Measurements from ENCODE around the gene KCNH8.
A peak's percentile ranks its signal among the peaks of the same experiment; 100 is the strongest.

Gene KCNH8

DNA sequence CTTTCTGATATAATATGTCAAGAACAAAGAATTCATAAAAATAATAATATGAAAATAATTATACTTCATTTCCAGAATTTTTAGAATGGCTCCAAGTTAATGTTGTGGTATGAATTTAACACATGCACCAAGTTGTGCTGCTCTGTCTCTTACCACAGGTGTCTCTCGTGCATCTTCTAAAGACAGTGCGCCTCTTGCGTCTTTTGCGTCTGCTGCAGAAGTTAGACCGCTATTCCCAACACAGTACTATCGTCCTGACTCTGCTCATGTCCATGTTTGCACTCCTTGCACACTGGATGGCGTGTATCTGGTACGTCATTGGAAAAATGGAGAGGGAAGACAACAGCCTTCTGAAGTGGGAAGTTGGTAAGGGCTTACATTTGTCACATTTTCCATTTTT is 246.6 kb downstream of the KCNH8 start:
- ATAC-seq (ENCODE audit: low read depth) (no peak), DNase-seq (ENCODE audit: low spot score) (no peak)
- no peaks in the 10 kb centered on the region for H3K4me1 ChIP-seq (ENCODE audit: insufficient read depth, poor library complexity, severe bottlenecking)
- H3K27me3 ChIP-seq (ENCODE audit: insufficient read depth, poor library complexity, severe bottlenecking) = no peaks in the 10 kb centered on the region
- no peaks in the 10 kb centered on the region for H3K9me3 ChIP-seq (ENCODE audit: severe bottlenecking)
- no peak overlapping the region for H3K27ac ChIP-seq (ENCODE audit: poor library complexity, severe bottlenecking)
- TF ChIP-seq, protein P1, sequence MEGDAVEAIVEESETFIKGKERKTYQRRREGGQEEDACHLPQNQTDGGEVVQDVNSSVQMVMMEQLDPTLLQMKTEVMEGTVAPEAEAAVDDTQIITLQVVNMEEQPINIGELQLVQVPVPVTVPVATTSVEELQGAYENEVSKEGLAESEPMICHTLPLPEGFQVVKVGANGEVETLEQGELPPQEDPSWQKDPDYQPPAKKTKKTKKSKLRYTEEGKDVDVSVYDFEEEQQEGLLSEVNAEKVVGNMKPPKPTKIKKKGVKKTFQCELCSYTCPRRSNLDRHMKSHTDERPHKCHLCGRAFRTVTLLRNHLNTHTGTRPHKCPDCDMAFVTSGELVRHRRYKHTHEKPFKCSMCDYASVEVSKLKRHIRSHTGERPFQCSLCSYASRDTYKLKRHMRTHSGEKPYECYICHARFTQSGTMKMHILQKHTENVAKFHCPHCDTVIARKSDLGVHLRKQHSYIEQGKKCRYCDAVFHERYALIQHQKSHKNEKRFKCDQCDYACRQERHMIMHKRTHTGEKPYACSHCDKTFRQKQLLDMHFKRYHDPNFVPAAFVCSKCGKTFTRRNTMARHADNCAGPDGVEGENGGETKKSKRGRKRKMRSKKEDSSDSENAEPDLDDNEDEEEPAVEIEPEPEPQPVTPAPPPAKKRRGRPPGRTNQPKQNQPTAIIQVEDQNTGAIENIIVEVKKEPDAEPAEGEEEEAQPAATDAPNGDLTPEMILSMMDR (IDR thresholded peaks at IDR 0.05; ENCODE audit: poor library complexity, severe bottlenecking) = no peak
- no peak overlapping the region for H3K4me3 ChIP-seq (ENCODE audit: severe bottlenecking)
- no peaks in the 10 kb centered on the region for H3K36me3 ChIP-seq (ENCODE audit: low read depth)

DNA sequence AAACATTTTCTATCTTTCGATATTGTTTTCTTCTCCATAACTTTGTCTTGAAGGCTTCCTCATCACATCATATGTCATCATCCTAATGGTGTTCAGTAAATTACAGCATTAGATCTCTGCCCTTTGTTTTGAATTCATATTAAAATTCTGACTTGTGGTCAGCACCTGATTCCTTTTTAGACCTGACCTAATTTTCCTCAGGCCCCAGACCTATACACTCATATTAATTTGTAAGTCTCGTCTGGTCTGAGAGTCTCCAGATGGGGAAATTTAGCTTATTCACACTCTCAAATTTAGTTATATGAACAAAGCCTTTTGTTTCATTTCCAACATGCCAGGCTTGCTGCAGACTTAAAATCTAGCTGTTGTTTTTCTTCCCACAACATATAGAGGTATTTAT is 248.4 kb downstream of the KCNH8 start:
- TF ChIP-seq, protein P1 (IDR thresholded peaks at IDR 0.05; ENCODE audit: poor library complexity, severe bottlenecking) = no peak
- no peak for DNase-seq (ENCODE audit: low spot score)
- Histone ChIP-seq H3K27ac (ENCODE audit: poor library complexity, severe bottlenecking) (no peak overlapping the region), H3K36me3 (ENCODE audit: low read depth) (no peaks in the 10 kb centered on the region), H3K4me1 (ENCODE audit: insufficient read depth, poor library complexity, severe bottlenecking) (no peaks in the 10 kb centered on the region), H3K9me3 (ENCODE audit: severe bottlenecking) (no peaks in the 10 kb centered on the region), H3K4me3 (ENCODE audit: severe bottlenecking) (no peak overlapping the region), H3K27me3 (ENCODE audit: insufficient read depth, poor library complexity, severe bottlenecking) (no peaks in the 10 kb centered on the region)
- no peak for ATAC-seq (ENCODE audit: low read depth)

DNA sequence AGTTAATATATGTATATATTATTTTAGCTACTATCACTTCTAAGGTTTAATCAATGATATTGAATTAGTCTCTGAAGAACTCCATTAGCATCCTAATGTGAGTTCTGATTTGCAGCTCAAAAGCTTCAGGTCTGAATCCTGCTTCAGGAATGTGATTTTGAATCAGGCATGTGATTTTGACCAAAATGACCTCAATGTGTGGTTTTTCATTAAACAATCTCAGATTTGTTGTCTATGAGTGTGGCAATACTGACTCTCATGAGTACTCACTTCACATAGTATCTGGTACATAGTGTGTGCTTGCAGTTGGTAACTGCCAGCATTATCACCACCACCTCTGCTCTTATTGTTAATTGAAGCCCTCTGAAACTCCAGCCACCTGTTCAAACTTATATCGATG is 251.0 kb downstream of the KCNH8 start:
- H3K27ac ChIP-seq (ENCODE audit: poor library complexity, severe bottlenecking) = no peak overlapping the region
- TF ChIP-seq, protein P1 (IDR thresholded peaks at IDR 0.05; ENCODE audit: poor library complexity, severe bottlenecking) = no peak

DNA sequence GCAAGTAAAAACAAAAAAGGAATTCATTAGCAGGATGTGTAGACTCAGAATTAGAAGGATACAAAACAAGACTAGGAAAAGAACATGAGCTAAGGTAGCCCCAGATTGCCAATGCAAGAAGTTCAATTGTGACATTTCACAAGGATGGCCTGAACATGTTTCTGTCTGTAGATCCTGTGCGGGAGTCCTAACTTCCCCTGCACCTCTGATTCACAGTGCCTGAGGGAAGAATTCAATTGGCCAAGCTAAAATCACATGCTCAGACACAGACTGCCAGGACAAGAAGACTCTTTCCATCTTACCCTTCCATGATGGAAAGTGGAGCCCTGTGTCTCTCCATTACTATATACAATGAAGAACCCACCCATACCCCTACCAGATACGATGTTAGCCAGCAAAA is 251.5 kb downstream of the KCNH8 start:
- Histone ChIP-seq H3K27ac (ENCODE audit: poor library complexity, severe bottlenecking) (no peak overlapping the region), H3K4me1 (ENCODE audit: insufficient read depth, poor library complexity, severe bottlenecking) (no peaks in the 10 kb centered on the region), H3K36me3 (ENCODE audit: low read depth) (no peaks in the 10 kb centered on the region), H3K27me3 (ENCODE audit: insufficient read depth, poor library complexity, severe bottlenecking) (no peaks in the 10 kb centered on the region), H3K9me3 (ENCODE audit: severe bottlenecking) (no peaks in the 10 kb centered on the region), H3K4me3 (ENCODE audit: severe bottlenecking) (no peak overlapping the region)
- ATAC-seq (ENCODE audit: low read depth) = peak; percentile 41; the same call in 1 of the 3 replicates
- DNase-seq (ENCODE audit: low spot score) = no peak
- TF ChIP-seq, protein P1 (IDR thresholded peaks at IDR 0.05; ENCODE audit: poor library complexity, severe bottlenecking) = no peak

More for the DNA sequence above, 251.0 kb downstream of the KCNH8 start:
- no peaks in the 10 kb centered on the region for H3K27me3 ChIP-seq (ENCODE audit: insufficient read depth, poor library complexity, severe bottlenecking)
- H3K9me3 ChIP-seq (ENCODE audit: severe bottlenecking) = no peaks in the 10 kb centered on the region
- no peak for ATAC-seq (ENCODE audit: low read depth)
- H3K36me3 ChIP-seq (ENCODE audit: low read depth) = no peaks in the 10 kb centered on the region
- no peak for DNase-seq (ENCODE audit: low spot score)
- no peaks in the 10 kb centered on the region for H3K4me1 ChIP-seq (ENCODE audit: insufficient read depth, poor library complexity, severe bottlenecking)
- no peak overlapping the region for H3K4me3 ChIP-seq (ENCODE audit: severe bottlenecking)

DNA sequence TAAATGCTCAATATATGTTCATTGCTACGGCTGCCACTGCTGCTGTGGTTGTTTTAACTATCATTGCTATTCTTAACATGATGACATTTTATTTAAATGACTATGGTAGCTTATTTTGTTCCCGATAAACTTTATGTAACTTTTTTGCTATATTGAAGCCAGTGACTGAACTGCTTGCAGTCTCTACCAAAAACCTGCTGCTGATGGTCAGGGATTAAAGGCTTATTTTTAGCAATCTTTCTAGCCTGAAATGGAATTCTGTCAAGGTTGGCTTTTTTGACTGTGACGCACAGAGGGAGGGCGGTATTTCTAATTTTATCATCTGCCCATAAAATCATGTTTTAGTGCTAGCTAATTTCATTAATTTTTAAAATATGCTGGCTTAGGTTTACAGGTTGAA is 271.8 kb downstream of the KCNH8 start:
- H3K9me3 ChIP-seq (ENCODE audit: severe bottlenecking) = peaks cover 6% of the 10 kb centered on the region
- ATAC-seq (ENCODE audit: low read depth) = no peak
- no peak for DNase-seq (ENCODE audit: low spot score)
- H3K27me3 ChIP-seq (ENCODE audit: insufficient read depth, poor library complexity, severe bottlenecking) = no peaks in the 10 kb centered on the region
- no peak overlapping the region for H3K27ac ChIP-seq (ENCODE audit: poor library complexity, severe bottlenecking)
- no peak overlapping the region for H3K4me3 ChIP-seq (ENCODE audit: severe bottlenecking)
- H3K36me3 ChIP-seq (ENCODE audit: low read depth) = no peaks in the 10 kb centered on the region
- no peaks in the 10 kb centered on the region for H3K4me1 ChIP-seq (ENCODE audit: insufficient read depth, poor library complexity, severe bottlenecking)
- TF ChIP-seq, protein P1 (IDR thresholded peaks at IDR 0.05; ENCODE audit: poor library complexity, severe bottlenecking) = no peak
